SHP77 treated with DMSO at 0.1 percent for 48 hours (cell line): Measurements from ENCODE around the gene SERINC2.
"Not testable (repeated sequence)": the region's sequence is repeated elsewhere in the genome, so short reads cannot be mapped to it uniquely, and the experiment has no call there.

Source experiments
- DNase-seq: peaks from one replicate; lab custom pipeline; 2025; lab: John Stamatoyannopoulos, UW

Gene SERINC2

DNA sequence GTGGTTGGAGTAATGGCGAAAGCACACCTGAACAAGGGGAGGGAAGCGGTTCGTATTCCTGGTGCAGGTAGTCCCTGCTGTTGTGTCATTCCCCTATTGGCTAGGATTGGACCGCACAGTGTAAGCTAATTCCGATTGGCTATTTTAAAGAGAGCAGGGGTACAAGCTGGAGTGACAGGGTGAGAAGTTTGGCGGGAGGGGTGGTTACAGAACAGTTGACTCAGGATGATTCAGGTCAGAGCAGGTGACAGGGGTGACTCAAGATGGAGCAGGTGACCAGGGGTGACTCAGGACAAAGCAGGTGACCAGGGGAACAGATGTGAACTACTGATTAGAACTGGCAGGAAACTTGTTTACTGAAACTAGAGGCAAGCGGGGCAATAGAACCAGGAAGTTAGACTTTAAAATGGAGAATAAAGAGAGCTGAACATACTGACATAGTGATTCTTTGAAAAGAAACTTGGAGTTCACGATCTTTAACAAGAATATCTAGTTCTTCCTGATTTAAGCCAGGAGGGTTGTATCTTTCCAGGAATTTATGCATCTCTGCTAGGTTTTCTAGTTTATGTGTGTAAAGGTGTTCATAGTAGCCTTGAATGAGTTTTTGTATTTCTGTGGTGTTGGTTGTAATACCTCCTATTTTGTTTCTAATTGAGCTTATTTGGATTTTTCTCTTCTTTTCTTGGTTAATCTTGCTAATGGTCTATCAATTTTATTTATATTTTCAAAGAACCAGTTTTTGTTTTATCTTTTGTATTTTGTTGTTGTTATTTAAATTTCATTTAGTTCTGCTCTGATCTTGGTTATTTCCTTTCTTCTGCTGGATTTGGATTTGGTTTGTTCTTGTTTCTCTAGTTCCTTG lies 58.7 kb downstream of the SERINC2 start:
- DNase-seq, result peak; percentile 20

DNA sequence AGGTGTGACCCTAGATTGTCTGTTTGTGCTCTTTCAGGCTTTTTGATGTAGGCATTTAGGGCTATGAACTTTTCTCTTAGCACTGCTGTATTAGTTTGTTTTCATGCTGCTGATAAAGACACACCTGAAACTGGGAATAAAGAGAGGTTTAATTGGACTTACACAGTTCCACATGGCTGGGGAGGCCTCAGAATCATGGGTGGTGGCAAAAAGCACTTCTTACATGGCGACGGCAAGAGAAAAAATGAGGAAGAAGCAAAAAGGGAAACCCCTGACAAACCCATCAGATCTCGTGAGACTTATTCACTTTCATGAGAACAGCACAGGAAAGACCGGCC lies 59.3 kb downstream of the SERINC2 start:
- not testable (repeated sequence) for DNase-seq

DNA sequence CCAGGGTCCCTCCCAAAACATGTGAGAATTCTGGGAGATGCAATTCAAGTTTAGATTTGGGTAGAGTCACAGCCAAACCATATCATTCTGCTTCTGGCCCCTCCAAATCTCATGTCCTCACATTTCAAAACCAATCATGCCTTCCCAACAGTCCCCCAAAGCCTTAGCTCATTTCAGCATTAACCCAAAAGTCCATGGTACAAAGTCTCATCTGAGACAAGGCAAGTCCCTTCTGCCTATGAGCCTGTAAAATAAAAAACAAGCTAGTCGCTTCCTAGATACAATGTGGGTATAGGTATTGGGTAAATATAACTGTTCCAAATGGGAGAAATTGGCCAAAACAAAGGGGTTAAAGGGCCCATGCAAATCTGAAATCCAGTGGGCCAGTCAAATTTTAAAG lies 59.7 kb downstream of the SERINC2 start:
- DNase-seq, result not testable (repeated sequence)

DNA sequence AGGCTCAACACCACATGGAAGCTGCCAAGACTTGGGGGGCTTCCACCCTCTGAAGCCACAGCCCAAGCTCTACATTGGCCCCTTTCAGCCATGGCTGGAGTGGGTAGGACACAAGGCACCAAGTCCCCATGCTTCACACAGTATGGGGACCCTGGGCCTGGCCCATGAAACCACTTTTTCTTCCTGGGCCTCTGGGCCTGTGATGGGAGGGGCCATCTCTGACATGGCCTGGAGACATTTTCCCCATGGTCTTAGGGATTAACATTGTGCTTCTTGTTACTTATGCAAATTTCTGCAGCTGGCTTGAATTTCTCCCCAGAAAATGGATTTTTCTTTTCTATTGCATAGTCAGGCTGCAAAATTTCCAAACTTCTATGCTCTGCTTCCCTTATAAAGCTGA lies 60.5 kb downstream of the SERINC2 start:
- DNase-seq, result not testable (repeated sequence)

DNA sequence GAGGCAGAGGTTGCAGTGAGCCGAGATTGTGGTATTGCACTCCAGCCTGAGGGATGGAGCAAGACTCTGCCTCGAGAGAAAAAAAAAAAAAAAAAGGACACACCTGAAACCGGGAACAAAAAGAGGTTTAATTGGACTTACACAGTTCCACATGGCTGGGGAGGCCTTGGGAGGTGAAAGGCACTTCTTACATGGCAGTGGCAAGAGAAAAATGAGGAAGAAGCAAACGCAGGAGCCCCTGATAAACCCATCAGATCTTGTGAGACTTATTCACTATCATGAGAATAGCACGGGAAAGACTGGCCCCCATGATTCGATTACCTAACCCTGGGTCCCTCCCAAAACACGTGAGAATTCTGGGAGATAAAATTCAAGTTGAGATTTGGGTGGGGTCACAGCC lies 61.6 kb downstream of the SERINC2 start:
- DNase-seq, result not testable (repeated sequence)

DNA sequence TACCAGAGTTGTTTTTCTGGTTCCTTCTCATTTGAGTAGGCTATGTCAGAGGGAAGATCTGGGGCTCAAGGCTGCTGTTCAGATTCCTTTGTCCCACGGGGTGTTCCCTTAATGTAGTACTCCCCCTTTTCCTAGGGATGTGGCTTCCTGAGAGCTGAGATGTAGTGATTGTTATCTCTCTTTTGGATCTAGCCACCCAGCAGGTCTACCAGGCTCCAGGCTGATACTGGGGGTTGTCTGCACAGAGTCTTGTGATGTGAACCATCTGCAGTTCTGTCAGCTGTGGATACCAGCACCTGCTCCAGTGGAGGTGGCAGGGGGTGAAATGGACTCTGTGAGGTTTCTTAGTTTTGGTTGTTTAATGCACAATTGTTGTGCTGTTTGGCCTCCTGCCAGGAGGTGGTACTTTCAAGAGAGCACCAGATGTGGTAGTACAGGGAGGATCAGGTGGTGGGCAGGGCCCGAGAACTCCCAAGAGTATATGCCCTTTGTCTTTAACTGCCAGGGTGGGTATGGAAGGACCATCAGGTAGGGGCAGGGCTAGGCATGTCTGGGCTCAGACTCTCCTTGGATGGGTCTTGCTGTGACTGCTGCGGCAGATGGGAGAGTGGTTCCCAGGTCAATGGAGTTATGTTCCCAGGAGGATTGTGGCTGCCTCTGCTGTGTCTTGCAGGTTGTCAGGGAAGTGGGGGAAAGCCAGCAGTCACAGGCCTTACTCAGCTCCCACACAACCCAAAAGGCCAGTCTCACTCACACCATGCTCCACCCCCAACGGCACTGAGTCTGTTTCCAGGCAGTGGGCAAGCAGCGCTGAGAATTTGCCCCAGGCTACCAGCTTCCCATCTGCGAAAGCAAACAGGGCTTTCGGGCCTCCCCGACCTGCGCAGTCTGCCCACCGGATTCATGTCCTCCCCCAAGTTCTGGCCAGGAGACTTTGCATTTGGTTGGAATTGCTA lies 64.2 kb downstream of the SERINC2 start:
- DNase-seq, result peak; percentile 58

DNA sequence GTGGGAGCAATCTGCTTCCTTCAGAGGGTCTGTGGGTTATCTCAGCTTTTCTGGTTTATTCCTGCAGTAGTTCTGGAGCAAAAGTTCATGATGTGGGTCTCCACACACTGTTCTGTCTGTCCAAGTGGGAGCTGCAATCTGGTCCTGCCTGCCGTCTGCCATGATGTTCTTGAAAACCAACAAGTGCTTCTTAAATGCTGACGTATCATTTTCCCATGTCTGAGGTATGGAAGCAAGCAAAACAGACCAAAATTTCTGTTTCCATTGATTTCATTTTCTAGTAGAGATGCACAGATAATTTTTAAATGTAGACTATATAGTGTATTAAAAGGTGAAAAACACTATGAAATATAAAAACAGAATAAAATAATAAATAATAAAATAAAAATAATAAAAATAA lies 65.2 kb downstream of the SERINC2 start:
- DNase-seq, result no peak

DNA sequence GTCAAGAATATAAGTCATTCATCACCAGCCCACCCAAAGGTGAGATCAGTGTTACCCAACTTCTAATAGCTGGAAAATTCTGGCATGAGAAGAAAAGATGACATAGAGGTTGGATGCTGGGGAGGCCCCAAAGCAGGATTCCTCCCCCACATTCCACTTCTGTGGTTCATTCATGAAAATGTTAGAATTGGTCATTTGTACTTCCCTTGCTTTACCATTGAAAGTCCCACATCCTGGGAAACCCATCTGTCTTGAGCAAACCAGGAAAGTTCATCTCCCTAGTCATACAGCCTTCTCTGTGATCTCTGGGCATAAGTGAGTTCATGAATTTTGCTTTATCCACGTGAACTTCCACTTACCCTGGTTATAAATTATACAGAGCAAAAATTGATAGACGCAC lies 66.8 kb downstream of the SERINC2 start:
- no peak for DNase-seq

DNA sequence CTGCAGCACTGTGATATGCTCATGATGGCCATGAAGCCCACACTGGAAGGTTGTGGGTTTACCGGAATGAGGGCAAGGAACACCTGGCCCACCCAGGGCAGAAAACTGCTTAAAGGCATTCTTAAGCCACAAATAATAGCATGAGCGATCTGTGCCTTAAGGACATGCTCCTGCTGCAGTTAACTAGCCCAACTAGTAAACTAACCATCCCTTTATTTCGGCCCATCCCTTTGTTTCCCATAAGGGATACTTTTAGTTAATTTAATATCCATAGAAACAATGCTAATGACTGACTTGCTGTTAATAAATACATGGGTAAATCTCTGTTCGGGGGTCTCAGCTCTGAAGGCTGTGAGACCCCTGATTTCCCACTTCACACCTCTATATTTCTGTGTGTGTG lies 67.4 kb downstream of the SERINC2 start:
- not testable (repeated sequence) for DNase-seq

DNA sequence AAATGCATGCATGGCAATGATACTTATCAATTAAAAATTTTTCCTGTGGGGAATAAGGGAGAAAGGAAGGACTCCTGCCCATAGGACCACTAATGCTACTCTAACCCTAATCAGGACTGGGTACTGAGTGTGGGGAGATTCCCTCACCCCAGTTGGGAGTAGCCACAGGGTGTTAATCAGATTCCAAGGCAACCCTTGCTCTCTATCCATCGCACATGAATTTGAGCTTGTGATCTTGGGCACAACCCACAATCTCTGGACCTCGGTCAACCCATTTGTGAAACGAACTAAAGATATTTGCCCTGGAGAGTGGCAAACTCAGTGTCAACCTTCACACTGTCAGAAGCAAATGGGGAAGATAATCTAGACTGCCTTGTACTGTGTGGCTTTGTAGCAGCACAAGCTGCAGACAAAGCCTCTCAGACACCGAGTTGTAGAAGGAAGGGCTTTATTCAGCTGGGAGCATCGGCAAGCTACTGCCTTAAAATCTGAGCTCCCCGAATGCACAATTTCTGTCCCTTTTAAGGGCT lies 69.5 kb downstream of the SERINC2 start:
- DNase-seq, result no peak

DNA sequence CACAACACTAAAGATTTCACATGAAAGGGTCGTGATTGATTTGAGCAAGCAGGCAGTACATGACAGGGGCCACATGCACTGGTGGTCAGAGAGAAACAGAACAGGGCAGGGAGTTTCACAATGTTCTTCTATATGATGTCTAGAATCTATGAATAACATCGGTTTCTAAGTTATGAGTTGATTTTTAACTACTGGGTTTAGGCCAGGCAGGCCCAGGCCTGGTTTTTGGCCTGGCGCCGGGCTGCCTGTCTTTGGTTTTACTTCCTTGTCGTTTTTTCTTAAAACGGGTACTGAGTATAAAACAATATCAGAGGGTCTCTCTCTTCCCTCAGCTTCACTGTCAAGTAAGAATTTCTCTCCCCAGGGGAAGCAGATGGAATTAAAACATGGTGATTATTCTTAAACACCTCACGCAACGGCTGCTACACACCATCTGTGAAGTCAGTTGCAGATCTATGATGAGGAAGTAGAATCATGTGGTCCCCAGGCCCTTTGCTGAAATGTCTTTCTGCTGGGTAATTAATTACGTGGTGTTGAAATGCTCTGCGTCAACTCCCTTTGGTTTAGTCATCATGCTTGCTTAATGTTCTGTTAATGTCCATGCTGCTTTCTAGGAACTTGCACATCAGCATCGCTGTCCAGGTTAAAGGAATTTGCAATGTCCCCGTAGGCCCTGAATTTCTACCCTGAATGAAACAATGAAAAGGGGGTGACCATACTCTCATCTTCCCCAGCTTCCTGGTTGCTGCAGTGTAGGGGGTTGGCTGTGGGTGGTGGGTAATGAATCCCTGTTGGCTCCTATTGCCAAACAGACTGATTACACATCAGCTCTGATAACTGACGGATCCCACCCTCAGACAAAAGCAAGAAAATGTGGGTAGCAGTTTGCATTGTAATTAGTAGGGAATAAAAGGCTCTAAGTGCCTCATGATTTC lies 70.3 kb downstream of the SERINC2 start:
- peak; percentile 89 for DNase-seq
